NCI-H2227 treated with DMSO at 0.1 percent for 48 hours (cell line): ENCODE data around the gene PAX2.

Source experiments
- DNase-seq: peaks from one replicate; lab custom pipeline; 2025; lab: John Stamatoyannopoulos, UW

PAX2 gene

DNA sequence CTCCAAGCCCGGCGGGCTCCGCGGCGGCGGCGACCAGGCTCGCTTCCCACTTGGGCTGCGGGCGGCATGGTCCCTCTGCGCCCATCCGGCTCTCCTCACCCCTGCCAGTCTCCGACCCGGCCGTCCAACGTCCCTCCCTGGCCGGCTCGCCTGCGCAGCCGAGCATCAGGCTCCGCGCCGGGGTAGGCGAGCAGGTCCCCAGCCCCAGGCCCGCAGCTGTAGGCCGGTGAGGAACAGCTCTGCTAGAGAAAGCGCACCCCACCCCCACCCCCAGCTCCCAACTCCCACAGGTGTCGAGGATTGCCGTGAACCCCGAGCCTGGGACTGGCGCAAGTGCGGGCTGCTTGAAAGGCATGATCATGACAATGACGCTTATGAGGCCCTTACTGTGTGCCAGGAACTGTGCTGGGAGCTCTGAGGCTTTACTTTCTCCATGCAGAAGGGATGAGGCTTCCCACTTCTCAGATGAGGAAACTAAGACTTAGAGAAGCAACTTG, 20.8 kb upstream of the PAX2 start:
- no peak for DNase-seq

DNA sequence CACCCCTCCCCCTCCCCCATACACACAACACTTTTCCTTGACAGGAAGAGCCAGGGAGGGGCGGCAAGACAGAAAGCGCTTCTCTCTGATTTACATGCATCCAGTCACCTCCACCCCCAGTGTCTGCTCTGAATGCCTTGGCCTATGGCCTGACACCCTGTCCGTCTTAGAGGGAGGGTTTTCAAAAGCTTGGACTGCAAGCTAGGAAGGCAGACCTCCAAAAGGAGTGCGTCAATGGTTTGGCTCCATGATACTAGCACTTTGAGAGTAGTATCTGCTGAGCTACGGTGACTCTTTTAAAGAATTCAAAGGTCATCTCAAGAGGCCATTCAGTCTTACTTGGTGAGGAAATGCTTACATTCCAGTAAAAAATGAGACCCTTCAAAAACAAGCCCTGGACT, 20.3 kb upstream of the PAX2 start:
- no peak for DNase-seq

DNA sequence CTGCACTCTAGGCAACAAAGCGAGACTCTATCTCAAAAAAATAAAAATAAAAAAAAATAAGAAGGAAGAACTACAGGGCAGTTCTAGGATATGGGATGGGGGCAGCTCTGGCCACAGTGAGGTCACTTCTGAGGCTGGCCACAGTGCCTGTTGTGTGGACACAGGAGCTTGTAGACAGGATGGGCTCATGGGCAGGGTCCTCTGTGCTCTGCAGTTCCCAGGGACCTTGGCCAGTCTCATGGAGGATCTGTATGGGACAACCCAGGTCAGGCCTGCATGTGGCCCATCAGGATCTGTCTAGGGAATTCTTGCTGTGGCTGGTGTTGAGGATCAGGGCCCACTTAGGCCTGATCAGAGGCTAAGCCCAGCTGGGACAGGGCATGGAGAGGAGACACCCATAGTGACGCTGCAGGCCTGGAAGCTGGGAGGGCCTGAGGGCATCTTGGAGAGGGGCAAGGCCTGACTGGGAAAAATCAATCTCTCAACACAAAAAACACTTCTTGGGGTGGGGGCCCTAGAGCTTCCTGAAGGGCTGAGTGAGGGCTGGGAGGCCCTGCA, 19.4 kb upstream of the PAX2 start:
- no peak for DNase-seq

DNA sequence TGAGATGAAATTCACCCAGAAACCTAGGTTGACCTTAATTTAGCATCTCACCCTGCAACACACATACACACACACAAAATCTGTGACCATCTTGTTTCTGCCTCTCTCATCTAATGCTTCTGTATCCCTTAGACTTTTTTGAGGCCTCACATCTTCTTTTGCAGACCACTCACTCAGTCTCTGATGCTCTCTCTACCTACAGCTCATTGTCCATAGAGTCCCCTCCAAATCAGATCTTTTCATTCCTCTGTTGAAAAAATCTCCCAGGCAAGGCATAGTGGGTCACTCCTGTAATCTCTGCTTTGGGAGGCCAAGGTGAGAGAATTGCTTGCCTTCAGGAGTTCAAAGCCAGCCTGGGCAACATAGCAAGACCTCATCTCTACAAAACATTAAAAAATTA, 17.6 kb upstream of the PAX2 start:
- DNase-seq: no peak

DNA sequence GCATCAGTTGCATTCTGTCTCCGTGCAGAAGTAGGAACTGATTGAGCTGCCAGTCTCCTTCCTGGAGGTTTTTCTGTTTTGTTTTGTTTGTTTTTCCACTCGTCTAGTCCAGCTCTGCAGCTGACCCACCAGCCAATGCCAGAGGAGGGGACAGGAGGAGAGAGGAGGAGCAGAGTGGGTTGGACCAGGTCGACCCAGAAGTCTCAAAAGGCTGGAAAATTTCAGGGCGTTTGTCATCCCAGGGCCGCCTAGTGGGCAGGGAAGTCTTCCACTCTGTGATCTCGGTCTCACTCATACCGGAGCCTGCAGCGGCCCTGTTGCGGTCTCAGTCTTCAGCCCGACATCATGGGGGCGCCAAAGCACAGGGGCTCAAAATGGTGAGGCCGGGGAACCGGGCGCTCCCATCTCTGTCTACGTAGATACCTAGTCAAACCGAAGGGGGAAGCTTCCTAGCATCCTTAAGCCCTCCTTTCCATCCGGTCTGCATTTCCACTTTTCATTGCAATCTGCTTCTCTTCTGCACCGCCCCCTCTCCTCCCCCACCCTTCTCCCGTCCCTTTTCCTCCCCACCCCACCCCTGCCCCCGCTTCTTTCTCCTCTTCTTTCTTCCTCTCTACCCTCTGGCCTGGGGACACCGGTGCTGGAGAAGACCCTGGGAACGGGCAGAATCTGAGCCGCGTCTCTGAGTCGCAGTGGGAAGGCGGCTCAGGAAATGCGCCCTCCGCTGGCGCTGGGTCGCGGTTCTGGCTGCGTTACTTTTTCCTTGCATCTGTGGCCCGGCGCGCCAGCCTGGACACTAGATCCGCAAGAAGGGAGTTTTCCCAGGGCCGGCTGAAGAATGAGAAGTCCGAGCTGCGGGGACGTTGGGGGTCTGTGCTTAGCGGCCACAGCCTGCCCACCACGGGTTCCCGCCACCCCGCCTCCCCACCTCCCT, 16.2 kb upstream of the PAX2 start:
- DNase-seq: no peak

DNA sequence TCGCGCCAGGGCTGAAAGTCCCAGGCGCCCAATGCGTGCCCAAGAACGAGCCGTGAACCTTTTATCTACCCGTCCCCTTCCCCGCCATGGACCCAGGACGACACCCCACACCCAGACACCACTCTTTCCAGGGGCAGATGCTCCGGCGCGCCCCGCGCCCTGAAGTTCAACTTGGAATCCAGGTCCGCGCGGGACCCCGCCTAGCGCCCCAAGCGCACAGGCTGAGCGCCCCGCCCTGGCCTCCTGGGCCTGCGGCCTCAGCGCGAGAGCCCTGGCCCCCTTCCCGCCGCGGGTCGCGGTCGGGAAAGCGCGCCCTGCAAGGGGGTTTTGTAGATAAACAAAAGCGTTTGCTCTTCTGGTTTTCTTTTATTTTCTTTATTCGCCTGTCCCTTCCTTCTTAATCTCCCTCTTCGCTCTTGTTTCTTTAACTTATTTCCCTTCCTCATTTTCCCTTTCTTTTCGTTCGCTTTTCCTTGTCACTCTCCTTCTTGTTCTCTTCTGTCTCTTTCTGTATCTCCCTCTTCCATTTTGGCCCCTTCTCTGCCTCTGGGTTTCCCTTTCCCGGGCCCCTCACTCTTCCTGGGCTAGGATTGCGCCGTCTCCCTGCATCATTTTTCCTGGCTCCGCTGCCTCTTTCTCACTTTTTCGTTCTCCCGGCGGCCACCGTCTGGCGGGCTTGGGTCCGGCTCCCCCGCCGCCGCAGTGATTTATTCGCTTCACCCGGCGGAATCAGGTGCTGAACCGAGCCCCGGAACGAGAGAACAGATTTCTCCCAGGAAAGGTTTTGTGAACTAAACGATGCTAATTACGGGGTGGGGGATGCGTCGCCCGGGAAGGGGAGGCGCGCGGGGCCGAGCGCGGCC, 15.3 kb upstream of the PAX2 start:
- no peak for DNase-seq

DNA sequence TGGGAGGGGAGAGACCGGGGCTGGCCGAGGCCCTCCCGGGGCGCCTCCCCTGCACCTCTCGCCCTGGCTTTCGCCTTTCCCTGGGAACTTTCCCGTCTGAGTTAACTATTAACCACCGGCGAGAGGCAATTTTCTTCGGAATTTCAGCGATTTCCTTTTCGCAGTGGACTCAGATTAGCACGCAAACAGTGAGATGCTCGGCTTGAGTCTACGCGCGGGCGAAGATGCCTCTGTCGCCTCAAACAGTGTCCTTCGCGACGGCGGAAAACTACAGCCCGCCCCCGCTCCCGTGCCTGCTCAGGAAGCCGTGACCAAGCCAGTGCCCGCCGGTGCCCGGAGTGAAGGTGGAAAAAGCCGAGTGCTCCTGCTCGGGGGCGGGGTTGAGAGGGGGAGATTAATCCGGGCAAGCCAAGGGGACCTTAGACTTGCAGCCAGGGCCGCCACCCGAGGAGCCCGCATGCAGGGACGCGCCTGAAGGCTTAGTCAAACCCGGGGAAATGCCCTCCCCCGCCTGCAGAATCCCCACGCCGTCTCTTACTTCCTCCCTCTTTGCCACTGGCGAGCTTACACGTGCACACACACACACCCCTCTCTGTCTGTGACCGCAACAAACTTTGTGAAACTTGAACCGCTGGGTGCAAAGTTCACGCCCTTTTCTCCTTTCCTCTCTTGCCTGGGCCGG, 14.5 kb upstream of the PAX2 start:
- DNase-seq: no peak

DNA sequence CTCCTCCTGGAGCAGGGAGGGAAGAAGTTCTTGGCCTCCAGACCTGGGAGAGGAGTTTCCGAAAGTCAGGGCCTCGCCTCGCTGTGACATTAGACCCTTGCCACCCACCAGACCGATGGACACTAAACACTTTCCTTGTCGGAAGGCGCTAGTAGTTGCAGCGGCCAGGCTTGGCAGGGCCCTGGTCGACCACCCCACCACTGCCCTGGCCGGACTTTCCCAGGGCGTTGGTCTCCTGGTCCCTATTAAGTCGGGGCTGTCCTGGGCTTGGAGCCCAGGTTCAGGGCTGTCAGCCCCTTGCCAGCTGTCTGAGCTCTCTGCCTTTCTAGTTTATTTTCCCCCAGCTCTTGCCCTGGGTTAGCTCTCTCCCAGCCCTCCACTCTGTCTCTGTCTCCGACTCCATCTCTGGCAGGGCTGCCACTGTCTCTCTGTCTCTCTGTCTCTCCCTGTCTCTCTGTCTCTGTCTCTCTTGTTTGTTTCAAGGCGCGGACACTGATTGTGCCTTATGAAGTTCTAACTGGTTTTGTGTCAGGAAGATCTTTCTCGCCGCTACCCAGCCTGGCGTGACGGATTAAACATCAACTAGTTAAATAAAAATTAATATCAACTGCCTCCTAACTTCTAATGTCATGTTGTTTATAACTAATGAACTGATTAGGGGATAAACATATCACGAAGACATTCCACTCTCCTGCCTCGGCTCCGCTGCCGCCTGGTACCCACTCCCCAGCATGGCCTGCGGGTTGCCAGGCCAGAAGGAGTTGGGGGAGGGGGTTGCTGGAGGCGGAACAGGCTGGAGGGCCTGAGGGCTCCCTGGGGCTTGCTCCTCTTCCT, 13.8 kb upstream of the PAX2 start:
- DNase-seq: no peak

DNA sequence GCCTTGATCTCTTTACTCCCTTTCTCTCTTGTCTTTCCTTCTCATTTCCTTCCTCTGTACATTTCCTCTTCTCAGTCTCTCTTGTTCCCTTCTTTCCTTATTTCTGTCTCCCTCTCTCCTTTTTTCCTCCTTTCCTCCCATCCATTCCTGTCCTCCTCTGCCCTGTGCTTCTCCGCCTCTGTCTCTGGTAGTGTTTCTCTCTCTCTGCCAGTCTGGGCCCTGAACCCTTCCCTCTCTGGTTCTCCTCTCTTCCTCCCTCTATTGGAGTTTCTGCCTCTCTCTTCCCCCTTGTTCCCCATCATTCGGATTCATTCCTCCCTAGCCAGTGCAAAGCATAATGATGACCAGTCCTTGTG, 13.2 kb upstream of the PAX2 start:
- no peak for DNase-seq

DNA sequence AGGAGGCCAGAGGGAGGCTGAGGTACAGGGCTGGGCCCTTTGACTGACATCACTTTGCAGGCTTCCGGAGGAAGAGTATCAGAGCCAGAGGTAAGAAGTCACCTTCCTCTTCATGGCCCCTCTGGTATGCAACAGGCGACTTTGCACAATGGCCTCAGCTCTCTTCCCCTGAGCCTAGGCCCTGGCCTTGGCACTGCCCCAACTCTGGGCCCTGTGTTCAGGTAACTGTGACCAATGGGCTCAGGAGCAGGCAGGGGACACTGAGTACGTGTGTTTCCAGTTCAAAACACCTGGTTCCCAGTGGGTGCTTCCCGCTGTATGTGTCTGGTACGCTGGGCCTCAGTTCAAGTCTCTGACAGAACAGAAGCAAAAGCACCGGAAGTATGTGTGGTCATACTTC, 12.1 kb upstream of the PAX2 start:
- DNase-seq: no peak

DNA sequence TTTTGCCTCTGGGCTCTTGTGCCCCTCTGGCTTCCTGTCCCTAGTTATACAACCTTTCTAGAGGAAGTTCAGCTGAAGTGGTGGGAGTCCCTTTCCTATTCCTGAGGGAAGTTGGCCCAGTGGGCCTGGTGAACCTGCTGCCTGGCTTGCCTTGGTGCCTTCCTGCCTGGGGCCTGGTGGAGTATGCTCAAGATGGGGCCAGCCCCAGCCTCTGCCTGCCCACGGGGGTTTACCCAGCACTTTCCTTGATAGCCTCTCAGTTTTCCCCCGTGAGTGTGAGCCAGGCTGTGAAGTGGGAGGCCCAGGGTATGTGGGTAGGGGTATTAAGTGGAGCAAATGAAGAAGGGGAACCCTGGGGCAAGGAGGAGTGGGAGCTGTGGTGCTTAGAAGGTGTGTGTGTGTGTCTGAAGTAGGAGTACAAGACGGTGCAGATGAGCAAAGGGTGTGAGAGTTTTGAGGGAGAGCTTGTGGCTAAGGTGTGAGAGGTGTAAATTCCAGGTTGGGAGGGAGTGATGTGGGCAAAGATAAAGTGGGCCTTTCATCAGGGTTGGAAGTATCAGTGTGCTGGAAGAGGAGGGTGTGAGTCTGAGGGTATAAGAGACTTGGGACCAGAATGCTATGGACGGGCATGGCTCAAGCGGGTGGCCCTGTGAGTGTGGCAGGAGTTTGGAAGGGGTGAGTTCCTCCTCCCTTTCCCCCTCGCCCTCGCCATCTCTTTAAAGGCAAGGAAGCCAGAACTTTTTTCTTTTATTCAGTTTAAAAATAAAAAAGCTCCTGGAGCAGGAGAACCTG, 10.9 kb upstream of the PAX2 start:
- no peak for DNase-seq

DNA sequence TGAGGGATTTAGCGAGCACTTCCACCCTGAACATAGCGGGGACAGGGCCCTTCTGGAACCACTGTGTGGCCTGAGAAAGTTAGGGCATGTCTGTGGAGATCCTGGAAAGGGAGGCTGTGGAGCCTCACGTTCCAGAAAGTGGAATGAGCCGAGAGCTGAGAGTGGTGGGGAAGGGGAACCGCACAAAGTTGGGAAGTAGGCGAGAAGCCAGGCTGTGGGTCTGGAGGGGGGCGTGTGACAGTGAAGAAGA, 10.4 kb upstream of the PAX2 start:
- no peak for DNase-seq

DNA sequence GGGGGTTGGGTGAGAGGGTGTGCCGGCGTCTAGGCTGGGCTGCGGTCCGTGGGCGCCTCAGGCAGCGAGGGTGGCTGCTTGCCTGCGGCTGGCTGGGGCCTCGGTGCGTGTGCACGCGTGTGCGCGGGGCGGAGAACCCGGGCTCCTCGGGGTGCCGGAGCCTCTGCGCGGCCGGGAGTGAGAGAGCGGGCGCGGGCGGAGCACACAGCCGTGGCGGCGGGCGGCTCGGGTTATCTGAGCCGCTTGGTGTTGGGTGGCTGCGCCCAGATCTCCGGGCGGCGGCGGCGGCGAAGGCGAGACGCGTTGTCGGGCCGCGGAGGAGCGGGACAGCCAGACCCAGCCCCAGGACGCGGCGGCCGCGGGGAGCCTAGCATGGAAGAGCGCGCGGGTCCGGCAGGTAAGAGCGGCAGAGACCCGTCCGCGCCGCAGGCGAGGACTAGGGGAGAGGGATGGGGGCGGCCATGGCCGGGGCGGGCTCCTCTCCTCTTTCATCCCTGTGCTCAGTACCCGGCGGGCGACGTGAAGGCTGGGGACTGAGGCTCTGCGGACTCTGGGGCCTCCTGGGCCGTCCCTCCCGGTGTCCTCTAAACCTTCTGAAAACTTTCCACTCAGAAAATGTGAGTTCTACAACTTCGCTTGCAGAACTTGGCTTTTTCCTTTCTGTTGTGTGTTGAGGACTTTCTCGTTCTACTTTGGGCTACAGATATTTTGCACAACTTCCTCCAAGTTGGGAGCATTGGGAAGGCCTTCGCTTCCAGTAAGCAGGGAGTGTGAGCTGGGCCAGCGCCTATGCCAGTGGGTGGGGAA, 9.8 kb upstream of the PAX2 start:
- DNase-seq: no peak

DNA sequence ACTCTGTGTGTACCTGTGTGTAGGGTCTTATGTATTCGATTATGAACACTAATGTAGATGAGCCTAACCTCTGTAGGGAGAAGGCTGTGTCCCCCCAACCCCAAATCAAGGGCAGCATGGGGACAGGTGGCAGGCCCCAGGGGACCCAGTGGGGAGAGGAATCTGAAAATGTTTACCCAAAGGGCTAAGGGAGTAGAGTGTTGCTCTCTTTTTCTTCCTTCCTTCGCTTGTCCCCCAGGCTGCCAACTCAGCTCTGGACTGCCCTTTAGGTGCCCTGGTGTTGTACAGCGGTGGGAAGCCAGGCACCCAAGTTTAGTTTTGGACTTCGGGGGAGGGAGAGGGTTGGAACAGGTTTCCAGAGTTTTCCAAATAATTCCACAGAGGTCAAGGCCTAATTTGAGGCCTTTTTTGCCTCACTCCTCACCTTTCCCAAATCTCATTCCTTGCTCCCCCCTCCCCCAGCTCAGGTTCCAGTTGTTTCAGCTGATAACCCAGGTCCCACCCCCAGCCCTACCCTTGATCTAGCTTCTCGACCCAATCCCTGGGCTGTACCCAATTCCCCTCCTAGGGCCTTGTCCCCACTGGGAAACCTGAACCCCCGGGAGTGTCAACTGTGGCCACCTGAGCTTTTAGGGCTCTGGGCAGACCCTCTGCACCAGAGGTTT, 9.1 kb upstream of the PAX2 start:
- DNase-seq: no peak

DNA sequence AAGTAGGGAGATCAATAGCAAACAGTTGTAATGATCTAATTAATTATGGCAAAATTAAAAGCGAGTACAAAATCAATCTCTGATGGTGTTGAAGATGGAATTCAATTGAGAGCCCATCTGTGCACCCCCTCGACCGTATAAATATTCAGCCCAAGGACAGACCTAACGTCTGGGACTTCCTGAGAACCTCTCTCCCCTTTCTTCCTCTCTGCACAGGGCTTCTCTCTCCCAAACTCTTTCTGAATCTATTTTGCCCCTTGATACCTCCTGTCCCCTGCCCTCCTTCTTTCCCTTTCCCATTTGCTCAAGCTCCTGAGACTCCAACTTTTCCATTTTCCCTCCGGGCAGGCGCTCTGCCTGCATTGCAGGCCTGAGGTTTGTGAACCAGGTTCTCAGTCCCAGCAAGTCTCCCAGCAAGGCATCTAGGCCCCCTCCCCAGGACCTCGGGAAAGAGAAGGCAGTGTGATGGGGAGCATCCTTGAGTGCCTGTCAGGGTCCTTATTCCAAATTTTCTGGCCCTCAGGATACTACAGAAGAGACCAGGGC, 8.5 kb upstream of the PAX2 start:
- DNase-seq: no peak

DNA sequence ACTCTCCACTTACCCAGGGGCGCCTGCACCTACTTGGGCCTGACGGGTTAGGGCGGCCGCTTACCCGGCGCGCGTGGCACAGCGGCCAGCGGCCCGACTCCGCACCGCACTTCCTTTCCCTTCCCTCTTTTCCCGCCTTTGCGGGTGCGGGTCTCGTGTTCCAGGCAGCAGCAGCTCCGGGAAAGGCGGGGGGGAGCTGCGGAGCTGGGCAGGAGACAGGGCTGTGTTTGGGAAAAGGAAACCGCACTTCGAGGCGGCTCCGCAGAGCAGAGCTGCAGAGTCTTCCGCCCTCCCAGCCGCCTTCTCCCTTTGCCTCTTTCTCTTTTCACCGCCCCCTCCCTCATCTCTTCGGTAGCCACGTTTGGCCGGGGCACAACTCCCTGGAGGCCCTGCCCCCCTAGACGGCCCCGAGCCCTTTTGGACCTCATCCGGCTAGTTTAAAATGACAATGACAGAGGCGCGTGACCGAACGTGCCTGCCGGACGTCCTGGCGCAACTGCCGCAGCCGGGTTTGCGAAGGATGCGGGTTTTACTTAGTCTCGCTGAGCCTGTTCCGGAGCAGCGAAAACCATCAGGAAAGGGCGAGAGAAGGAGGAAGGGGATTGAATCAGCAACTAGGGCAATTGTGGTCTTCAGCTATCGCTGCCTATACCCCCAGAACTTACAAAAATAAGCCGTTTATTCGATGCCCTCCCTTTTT, 7.9 kb upstream of the PAX2 start:
- DNase-seq: no peak

DNA sequence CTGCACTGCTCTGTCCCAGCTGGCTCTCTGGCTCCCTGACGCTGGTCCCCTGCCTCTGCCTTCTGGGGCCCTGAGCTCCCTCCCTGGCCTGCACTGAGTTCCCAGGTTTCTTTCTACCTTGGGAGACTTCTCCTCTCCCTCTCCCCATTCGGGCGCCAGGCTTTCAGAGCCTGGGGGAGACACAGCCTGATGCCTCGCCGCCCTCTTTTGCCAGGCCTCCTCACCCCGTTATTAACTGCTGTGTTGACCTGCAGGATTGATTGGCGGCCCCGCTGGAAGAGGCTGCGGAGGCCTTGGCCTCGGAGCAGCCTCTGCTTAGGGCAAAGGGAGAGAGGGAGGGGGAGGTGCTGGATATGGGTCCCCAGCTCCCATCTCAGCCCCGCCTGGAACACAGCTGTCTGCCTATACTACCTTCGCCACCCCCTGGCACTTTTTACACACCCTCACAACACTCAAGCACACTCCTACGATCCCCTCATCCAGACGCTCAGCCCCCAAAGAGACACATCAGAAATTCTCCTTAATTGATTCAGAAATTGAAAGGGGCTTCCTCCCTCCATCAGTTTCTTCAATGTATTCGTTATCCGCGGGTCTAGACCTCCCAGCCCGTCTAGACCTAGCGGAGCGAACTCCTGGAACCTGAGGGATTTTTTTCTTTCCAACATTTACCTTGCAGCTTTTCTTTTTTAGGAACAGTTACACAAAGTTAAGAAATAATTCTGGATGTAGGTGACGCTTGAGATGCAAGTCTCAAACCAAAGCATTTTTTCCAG, 7.1 kb upstream of the PAX2 start:
- no peak for DNase-seq
